OCI-LY7 (cell line): ENCODE measurements around the gene NOVA1.

ENCODE experiments used
- EZH2phosphoT487 ChIP-seq: fragments of 200-600 bp; sonication (generic); IDR thresholded peaks from 2 replicates; pipeline ENCODE4 v1.6.1; 2018; ENCODE audit warnings: low read depth, borderline replicate concordance, mild to moderate bottlenecking, mixed run types, antibody characterized with exemption, low read length, moderate library complexity, mixed read lengths
- TF ChIP-seq, protein P1 (sequence below): fragments of 200-600 bp; sonication (generic); conservative IDR thresholded peaks from 2 replicates; pipeline ENCODE4 v1.5.1; 2014; ENCODE audit warnings: mild to moderate bottlenecking, antibody characterized with exemption, low read length, moderate library complexity, mixed read lengths

DNA sequence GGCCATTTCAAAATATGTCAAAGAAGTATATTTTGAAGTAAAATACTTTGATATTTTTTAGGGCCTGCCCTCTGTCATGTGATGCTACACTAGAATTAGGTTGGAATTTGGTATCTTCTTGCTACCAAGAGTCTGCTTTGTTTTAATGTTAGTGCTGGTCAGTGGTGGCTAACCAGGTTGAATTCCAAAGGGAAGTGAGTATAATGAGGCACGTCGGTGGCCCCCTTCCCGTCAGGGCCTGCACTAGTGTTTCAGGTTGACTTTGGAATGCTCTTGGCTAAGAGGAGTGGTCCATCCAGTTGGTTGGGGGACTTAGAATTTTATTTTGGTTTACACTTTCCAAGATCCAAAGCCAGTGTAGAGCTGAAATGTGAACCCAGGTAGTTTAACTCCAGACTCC, 185.4 kb downstream of the NOVA1 start:
- TF ChIP-seq, protein P1, sequence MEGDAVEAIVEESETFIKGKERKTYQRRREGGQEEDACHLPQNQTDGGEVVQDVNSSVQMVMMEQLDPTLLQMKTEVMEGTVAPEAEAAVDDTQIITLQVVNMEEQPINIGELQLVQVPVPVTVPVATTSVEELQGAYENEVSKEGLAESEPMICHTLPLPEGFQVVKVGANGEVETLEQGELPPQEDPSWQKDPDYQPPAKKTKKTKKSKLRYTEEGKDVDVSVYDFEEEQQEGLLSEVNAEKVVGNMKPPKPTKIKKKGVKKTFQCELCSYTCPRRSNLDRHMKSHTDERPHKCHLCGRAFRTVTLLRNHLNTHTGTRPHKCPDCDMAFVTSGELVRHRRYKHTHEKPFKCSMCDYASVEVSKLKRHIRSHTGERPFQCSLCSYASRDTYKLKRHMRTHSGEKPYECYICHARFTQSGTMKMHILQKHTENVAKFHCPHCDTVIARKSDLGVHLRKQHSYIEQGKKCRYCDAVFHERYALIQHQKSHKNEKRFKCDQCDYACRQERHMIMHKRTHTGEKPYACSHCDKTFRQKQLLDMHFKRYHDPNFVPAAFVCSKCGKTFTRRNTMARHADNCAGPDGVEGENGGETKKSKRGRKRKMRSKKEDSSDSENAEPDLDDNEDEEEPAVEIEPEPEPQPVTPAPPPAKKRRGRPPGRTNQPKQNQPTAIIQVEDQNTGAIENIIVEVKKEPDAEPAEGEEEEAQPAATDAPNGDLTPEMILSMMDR = no peak
- TF ChIP-seq EZH2phosphoT487 = no peak
